Lower leg skin (tissue), 3 donors: Measurements from ENCODE around the gene PLEKHG7.

Source experiments
- POLR2A ChIP-seq, 2 donors: fragments of 450-650 bp; IDR thresholded peaks; one replicate each; pipeline ENCODE4 v1.6.1; 2016 to 2017; ENCODE audit warnings: antibody characterized with exemption in 2 of 2, mild to moderate bottlenecking in 1 of 2, moderate library complexity in 1 of 2
- TF ChIP-seq, protein P1 (sequence below), 3 donors: fragments of 450-650 bp; IDR thresholded peaks; one replicate each; pipeline ENCODE4 v1.5.1; 2016; ENCODE audit warnings: antibody characterized with exemption in 3 of 3, mild to moderate bottlenecking in 3 of 3, moderate library complexity in 2 of 3

GRCh38 chr12:92821142-92821541, 118.4 kb downstream of the PLEKHG7 start:
- TF ChIP-seq, protein P1, sequence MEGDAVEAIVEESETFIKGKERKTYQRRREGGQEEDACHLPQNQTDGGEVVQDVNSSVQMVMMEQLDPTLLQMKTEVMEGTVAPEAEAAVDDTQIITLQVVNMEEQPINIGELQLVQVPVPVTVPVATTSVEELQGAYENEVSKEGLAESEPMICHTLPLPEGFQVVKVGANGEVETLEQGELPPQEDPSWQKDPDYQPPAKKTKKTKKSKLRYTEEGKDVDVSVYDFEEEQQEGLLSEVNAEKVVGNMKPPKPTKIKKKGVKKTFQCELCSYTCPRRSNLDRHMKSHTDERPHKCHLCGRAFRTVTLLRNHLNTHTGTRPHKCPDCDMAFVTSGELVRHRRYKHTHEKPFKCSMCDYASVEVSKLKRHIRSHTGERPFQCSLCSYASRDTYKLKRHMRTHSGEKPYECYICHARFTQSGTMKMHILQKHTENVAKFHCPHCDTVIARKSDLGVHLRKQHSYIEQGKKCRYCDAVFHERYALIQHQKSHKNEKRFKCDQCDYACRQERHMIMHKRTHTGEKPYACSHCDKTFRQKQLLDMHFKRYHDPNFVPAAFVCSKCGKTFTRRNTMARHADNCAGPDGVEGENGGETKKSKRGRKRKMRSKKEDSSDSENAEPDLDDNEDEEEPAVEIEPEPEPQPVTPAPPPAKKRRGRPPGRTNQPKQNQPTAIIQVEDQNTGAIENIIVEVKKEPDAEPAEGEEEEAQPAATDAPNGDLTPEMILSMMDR (IDR thresholded peaks at IDR 0.05): no peak
- TF ChIP-seq POLR2A (IDR thresholded peaks at IDR 0.05): no peak
